GM18511 (cell line): ENCODE results near the gene SPAG17.

Source experiments
- ATAC-seq: cut with Tn5 transposase; IDR thresholded peaks from one replicate; pipeline ENCODE4 v1.9.1; 2021; ENCODE audit warnings: mild to moderate bottlenecking, moderate library complexity; ENCODE audit not compliant: unreplicated experiment

Gene SPAG17

GRCh38 chr1:118185084-118185832, at the start of gene SPAG17:
SPAG17 (minus strand) TSS chr1:118185228; CDS start chr1:118185157, 71 bp downstream.
- ATAC-seq, result no peak

- ATAC-seq, result no peak
These were observed 40.4 kb upstream of the SPAG17 start for GRCh38 chr1:118225471-118225870.

GRCh38 chr1:118223426-118223825, 38.4 kb upstream of the SPAG17 start:
- ATAC-seq, result no peak

GRCh38 chr1:118219438-118219837, 34.4 kb upstream of the SPAG17 start:
- no peak for ATAC-seq

GRCh38 chr1:118217141-118217838, 32.3 kb upstream of the SPAG17 start:
- ATAC-seq, result no peak

GRCh38 chr1:118214866-118215265, 29.8 kb upstream of the SPAG17 start:
- no peak for ATAC-seq

- no peak for ATAC-seq
These were observed 25.7 kb upstream of the SPAG17 start for GRCh38 chr1:118210723-118211110.

GRCh38 chr1:118210051-118210722, 25.2 kb upstream of the SPAG17 start:
- no peak for ATAC-seq

- ATAC-seq, result no peak
These were observed 24.6 kb upstream of the SPAG17 start for GRCh38 chr1:118209648-118210047.

- ATAC-seq, result no peak
These were observed 21.9 kb upstream of the SPAG17 start for GRCh38 chr1:118206966-118207365.

- ATAC-seq, result no peak
These were observed 19.6 kb upstream of the SPAG17 start for GRCh38 chr1:118204648-118205047.

GRCh38 chr1:118204105-118204504, 19.1 kb upstream of the SPAG17 start:
- no peak for ATAC-seq

- no peak for ATAC-seq
These were observed 17.1 kb upstream of the SPAG17 start for GRCh38 chr1:118202076-118202608.

GRCh38 chr1:118201524-118201923, 16.5 kb upstream of the SPAG17 start:
- ATAC-seq, result peak; percentile 65

- ATAC-seq, result no peak
These were observed 15.8 kb upstream of the SPAG17 start for GRCh38 chr1:118200836-118201235.

GRCh38 chr1:118190561-118190960, 5.5 kb upstream of the SPAG17 start:
- no peak for ATAC-seq

GRCh38 chr1:118189564-118189963, 4.5 kb upstream of the SPAG17 start:
- no peak for ATAC-seq

GRCh38 chr1:118188411-118188810, 3.4 kb upstream of the SPAG17 start:
- no peak for ATAC-seq

- no peak for ATAC-seq
These were observed 998 bp upstream of the SPAG17 start for GRCh38 chr1:118186026-118186425.

- ATAC-seq, result no peak
These were observed 317 bp downstream of the SPAG17 start for GRCh38 chr1:118184739-118185083.

GRCh38 chr1:118183586-118183985, 1.4 kb downstream of the SPAG17 start:
- ATAC-seq, result no peak

- no peak for ATAC-seq
These were observed 7.0 kb downstream of the SPAG17 start for GRCh38 chr1:118177998-118178397.
